T-cell (primary cell): Measurements from ENCODE around the gene SPSB4. TPM values are rescaled to one million over a fixed set of nuclear protein-coding genes. Genes with fewer than 3 reads are reported as not detected.

Source experiments
- ATAC-seq, 4 experiments: fragments of 200-7000 bp in 3 of 4; fragments of 150-1000 bp in 1 of 4; cut with Tn5 transposase; replicated peaks in 1 of 4; 1 replicate in 3 of 4; 2 replicates in 1 of 4; pipeline ENCODE4 v1.10.0; 2021; ENCODE audit warnings: moderate library complexity in 3 of 4, mild to moderate bottlenecking in 2 of 4, moderate number of reproducible peaks in 1 of 4
- CTCF ChIA-PET, 2 donors: fragments of 300-600 bp; sonication (Branson Sonifier 250); formaldehyde crosslinking; loops; one replicate each; lab custom pipeline; 2022; ENCODE audit warnings: antibody characterized with exemption in 2 of 2; lab: Charles Lee
- POLR2A ChIA-PET, 2 donors: fragments of 300-600 bp; sonication (Branson Sonifier 250); formaldehyde crosslinking; loops; one replicate each; lab custom pipeline; 2022; ENCODE audit warnings: antibody characterized with exemption in 2 of 2; lab: Charles Lee
- DNase-seq, 35 experiments: peaks; one replicate each; pipeline versions ENCODE4 v3.0.0 to v3.0.0-alpha.2; 2013 to 2023
- H3K27ac ChIP-seq: one replicate; pipeline ENCODE4 v1.5.1; 2013; ENCODE audit warnings: low read length
- H3K27me3 ChIP-seq, 2 experiments: replicated peaks in 1 of 2; 1 replicate in 1 of 2; 2 replicates in 1 of 2; pipeline versions ENCODE4 v1.6.1 to v1.7.0; 2013; ENCODE audit warnings: low read length in 1 of 2, mixed read lengths in 1 of 2; ENCODE audit not compliant: control insufficient read depth in 2 of 2, insufficient read depth in 2 of 2; ENCODE audit errors: extremely low read depth in 1 of 2
- H3K36me3 ChIP-seq, 2 donors: 1 replicate in 1 of 2; 2 replicates in 1 of 2; pipeline versions ENCODE4 v1.6.1 to v1.7.0; 2013; ENCODE audit warnings: low read length in 1 of 2; ENCODE audit not compliant: control insufficient read depth in 2 of 2, insufficient read depth in 1 of 2; ENCODE audit errors: extremely low read depth in 1 of 2
- H3K4me1 ChIP-seq, 2 experiments: 1 replicate in 1 of 2; 2 replicates in 1 of 2; pipeline versions ENCODE4 v1.6.1 to v1.7.0; 2013; ENCODE audit warnings: low read length in 2 of 2, mixed read lengths in 1 of 2; ENCODE audit not compliant: insufficient read depth in 2 of 2, control insufficient read depth in 1 of 2; ENCODE audit errors: extremely low read depth in 1 of 2
- H3K4me3 ChIP-seq, 2 donors: 1 replicate in 1 of 2; 2 replicates in 1 of 2; pipeline versions ENCODE4 v1.5.1 to v1.7.0; 2013; ENCODE audit warnings: mild to moderate bottlenecking in 2 of 2, low read length in 1 of 2, moderate library complexity in 1 of 2; ENCODE audit not compliant: control insufficient read depth in 1 of 2; ENCODE audit errors: extremely low read depth in 1 of 2
- H3K9me3 ChIP-seq: 2 replicates; pipeline ENCODE4 v1.7.0; 2013
- H3K27ac Mint-ChIP-seq, 2 donors: one replicate each; pipeline ENCODE4 v1.8.0; 2020 to 2021; ENCODE audit warnings: mild to moderate bottlenecking in 2 of 2, mixed read lengths in 2 of 2
- H3K27me3 Mint-ChIP-seq, 2 donors: one replicate each; pipeline ENCODE4 v1.8.0; 2021 to 2022; ENCODE audit warnings: mixed read lengths in 2 of 2
- H3K36me3 Mint-ChIP-seq: one replicate; pipeline ENCODE4 v1.8.0; 2021; ENCODE audit warnings: mixed read lengths
- H3K4me1 Mint-ChIP-seq, 3 donors: one replicate each; pipeline ENCODE4 v1.8.0; 2020 to 2022; ENCODE audit warnings: mixed read lengths in 3 of 3, mild to moderate bottlenecking in 1 of 3
- H3K4me3 Mint-ChIP-seq, 3 donors: one replicate each; pipeline ENCODE4 v1.8.0; 2020 to 2022; ENCODE audit warnings: mild to moderate bottlenecking in 3 of 3, mixed read lengths in 3 of 3, moderate library complexity in 3 of 3
- H3K9me3 Mint-ChIP-seq, 3 donors: one replicate each; pipeline ENCODE4 v1.8.0; 2020 to 2022; ENCODE audit warnings: mixed read lengths in 3 of 3
- WGBS: methylation state at CpG from one replicate; pipeline ENCODE4 v1.1.5; 2013; ENCODE audit warnings: missing lambda C conversion rate; ENCODE audit not compliant: insufficient coverage; 5-methylcytosine and 5-hydroxymethylcytosine counted together
- total RNA-seq, 35 experiments: library from RNA in 6 of 35; stranded (reverse) in 6 of 35; fragments of 120-200 nt in 1 of 35; gene quantifications; one replicate each; pipeline versions ENCODE4 v1.2.1 to v1.2.4 and lab custom pipeline; 2013 to 2026

Gene SPSB4
- total RNA-seq, 5 donors from 2014 or later (not counting 1 experiment from before 2014, with no cell fraction given), result not detected

DNA sequence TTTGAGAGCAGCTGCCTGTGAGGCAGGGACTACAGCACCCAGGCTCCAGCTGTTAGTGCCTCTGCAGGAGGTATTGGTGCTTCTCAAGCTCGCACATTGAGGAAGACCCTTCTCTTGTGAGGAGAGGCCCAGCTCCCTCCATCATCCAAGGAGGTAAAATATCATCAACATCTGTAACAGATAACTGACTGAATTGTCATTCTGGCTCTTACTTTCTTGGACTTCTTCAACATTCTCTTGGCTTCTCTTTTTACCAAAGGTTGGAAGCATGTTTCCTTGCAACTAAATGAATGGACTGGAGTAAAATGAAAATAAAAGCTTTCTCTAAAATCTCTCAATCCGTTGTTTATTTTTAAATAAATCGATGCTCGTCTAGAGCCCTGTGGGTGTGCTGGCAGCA, 127.4 kb downstream of the SPSB4 start:
- ATAC-seq (no peak), DNase-seq (no peak)
- Histone ChIP-seq H3K9me3 (no peaks in the 10 kb centered on the region), H3K4me3 (no peak overlapping the region), H3K27me3 (peaks cover 0 to 5% of the 10 kb centered on the region in 2 experiments), H3K4me1 (no peaks in the 10 kb centered on the region), H3K36me3 (no peaks in the 10 kb centered on the region), H3K27ac (no peak overlapping the region)
- Mint-ChIP-seq H3K27me3 (peaks cover 3 to 14% of the 10 kb centered on the region in 2 donors), H3K4me3 (no peak overlapping the region), H3K36me3 (no peaks in the 10 kb centered on the region), H3K27ac (no peak overlapping the region), H3K4me1 (no peaks in the 10 kb centered on the region), H3K9me3 (peaks cover 7 to 16% (median 16%) of the 10 kb centered on the region in 3 donors)
- WGBS, result 100% methylated on average over 1 of the region's 4 CpGs
- POLR2A ChIA-PET, result no interaction called here
- CTCF ChIA-PET, result no interaction called here

DNA sequence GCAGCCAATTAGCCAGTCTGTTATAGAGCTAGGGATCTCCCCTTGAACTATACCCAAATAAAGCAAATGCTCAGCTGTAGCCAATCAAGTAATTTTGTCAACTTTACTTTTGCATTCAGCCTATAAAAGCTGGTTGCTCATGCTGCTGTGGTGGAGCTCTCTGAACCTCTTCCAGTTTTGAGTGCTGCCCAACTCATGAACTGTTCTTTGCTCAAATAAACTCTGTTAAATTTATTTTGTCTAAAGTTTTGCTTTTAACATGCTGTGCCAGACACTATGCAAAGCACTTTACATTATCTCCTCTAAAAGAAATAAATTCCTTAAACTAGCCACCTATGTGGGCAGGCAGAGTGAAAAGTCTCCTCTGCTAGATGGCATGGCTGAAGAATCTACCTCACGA, 128.8 kb downstream of the SPSB4 start:
- ATAC-seq (no peak), DNase-seq (no peak)
- no peaks in the 10 kb centered on the region for H3K4me1 ChIP-seq
- Mint-ChIP-seq H3K27me3 (peaks cover 0 to 5% of the 10 kb centered on the region in 2 donors), H3K36me3 (no peaks in the 10 kb centered on the region), H3K4me3 (no peak overlapping the region), H3K9me3 (peaks cover 7 to 16% (median 16%) of the 10 kb centered on the region in 3 donors), H3K27ac (no peak overlapping the region), H3K4me1 (no peaks in the 10 kb centered on the region)
- no peak overlapping the region for H3K27ac ChIP-seq
- no peaks in the 10 kb centered on the region for H3K9me3 ChIP-seq
- ChIA-PET POLR2A (no interaction called here), CTCF (interaction anchor here in 1 of 2 donors (1.0 kb wide), 1 partner anchor 12 kb away, joined by 4 read pairs; no protein-coding TSS in a partner anchor)
- H3K27me3 ChIP-seq, result no peaks in the 10 kb centered on the region
- WGBS, result 83% methylated on average over 1 of the region's 1 CpG
- H3K36me3 ChIP-seq, result no peaks in the 10 kb centered on the region
- H3K4me3 ChIP-seq, result no peak overlapping the region

DNA sequence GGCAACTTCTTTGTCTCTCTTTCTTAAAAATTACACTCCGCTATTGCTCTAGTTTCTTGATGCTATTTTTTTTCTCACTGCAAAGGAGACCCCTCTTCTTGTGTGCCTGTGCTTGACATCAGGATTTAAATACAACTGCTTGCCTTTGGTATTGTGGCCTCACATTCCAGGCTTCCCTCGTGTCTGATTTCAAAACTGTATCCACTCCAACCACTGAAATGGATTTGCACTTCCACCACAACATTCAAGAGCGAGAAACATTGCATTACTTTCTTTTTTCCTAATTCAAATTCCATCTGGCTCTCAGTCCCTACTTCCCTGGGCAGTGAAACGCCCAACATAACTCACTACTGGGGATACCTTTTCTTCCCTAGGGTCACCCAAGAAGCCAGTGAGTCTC, 130.0 kb downstream of the SPSB4 start:
- Histone ChIP-seq H3K27ac (no peak overlapping the region), H3K4me3 (no peak overlapping the region), H3K36me3 (no peaks in the 10 kb centered on the region), H3K27me3 (peaks cover 0 to 10% of the 10 kb centered on the region in 2 experiments), H3K4me1 (no peaks in the 10 kb centered on the region), H3K9me3 (no peaks in the 10 kb centered on the region)
- no peaks in the 10 kb centered on the region for H3K4me1 Mint-ChIP-seq
- H3K9me3 Mint-ChIP-seq, result peaks cover 7 to 16% (median 16%) of the 10 kb centered on the region in 3 donors
- ChIA-PET POLR2A (no interaction called here), CTCF (no interaction called here)
- H3K27me3 Mint-ChIP-seq, result peaks cover 0 to 3% of the 10 kb centered on the region in 2 donors
- DNase-seq (no peak), ATAC-seq (no peak)
- H3K4me3 Mint-ChIP-seq, result no peak overlapping the region
- H3K36me3 Mint-ChIP-seq, result no peaks in the 10 kb centered on the region
- WGBS, result 58% methylated on average over 4 of the region's 4 CpGs
- no peak overlapping the region for H3K27ac Mint-ChIP-seq

DNA sequence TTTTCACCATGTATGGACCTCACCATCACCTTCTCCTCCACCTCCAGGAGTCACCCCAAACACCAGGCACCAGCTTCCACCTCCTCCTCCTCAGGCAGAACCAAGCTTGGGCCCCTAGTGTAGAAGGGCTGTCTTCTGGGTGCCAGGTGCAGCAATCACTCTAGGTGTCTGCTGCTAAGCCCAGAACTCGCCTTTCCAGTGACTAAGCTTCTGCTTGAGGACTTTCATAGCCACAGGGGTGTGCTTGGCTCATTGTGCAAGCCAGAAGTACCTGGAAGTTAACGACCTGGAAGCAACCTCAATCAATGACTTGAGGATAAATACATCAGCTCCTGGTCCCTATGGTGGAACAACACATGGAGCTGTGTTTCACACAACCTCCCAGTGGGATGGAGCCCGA, 130.7 kb downstream of the SPSB4 start:
- no peak for ATAC-seq
- H3K9me3 Mint-ChIP-seq, result peaks cover 7 to 16% (median 16%) of the 10 kb centered on the region in 3 donors
- no peak overlapping the region for H3K4me3 ChIP-seq
- H3K27ac ChIP-seq, result no peak overlapping the region
- 54% methylated on average over 3 of the region's 3 CpGs for WGBS
- H3K27me3 ChIP-seq, result peaks cover 0 to 13% of the 10 kb centered on the region in 2 experiments
- H3K27ac Mint-ChIP-seq, result no peak overlapping the region
- ChIA-PET CTCF (no interaction called here), POLR2A (no interaction called here)
- no peaks in the 10 kb centered on the region for H3K9me3 ChIP-seq
- no peak for DNase-seq
- no peak overlapping the region for H3K4me3 Mint-ChIP-seq
- H3K4me1 Mint-ChIP-seq, result no peaks in the 10 kb centered on the region
- H3K36me3 ChIP-seq, result no peaks in the 10 kb centered on the region
- no peaks in the 10 kb centered on the region for H3K36me3 Mint-ChIP-seq
- H3K4me1 ChIP-seq, result no peaks in the 10 kb centered on the region
- H3K27me3 Mint-ChIP-seq, result peaks cover 0 to 3% of the 10 kb centered on the region in 2 donors

DNA sequence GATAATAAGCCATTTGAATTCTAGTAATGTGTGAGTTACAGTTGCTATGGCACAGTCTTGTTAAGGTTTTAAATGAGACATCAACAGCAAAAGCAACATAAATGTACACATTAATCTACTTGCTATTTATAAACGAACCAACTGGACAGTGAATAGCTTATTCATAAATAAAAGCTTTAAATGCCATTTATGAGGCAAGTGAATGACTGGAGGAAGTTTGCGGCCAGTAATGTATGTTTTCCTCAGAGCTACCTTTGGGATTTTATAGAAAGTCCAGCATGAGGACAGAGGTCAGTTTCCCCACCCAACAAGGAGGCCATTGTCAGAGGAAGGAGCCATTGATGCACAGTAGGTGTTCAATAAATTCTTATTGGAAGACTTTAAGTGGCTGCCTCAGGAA, 132.5 kb downstream of the SPSB4 start:
- DNase-seq (no peak), ATAC-seq (no peak)
- H3K27ac Mint-ChIP-seq, result no peak overlapping the region
- no peaks in the 10 kb centered on the region for H3K36me3 ChIP-seq
- no peak overlapping the region for H3K27ac ChIP-seq
- ChIA-PET POLR2A (no interaction called here), CTCF (interaction anchor here (0.6 to 1.1 kb wide), 2 partner anchors 94 to 173 kb away, joined by 3 read pairs; no protein-coding TSS in a partner anchor)
- H3K27me3 ChIP-seq, result peaks cover 0 to 13% of the 10 kb centered on the region in 2 experiments
- H3K36me3 Mint-ChIP-seq, result no peaks in the 10 kb centered on the region
- peaks cover 7 to 16% (median 16%) of the 10 kb centered on the region in 3 donors for H3K9me3 Mint-ChIP-seq
- no peaks in the 10 kb centered on the region for H3K27me3 Mint-ChIP-seq
- WGBS, result no CpG with 5 or more reads among the region's 2 CpGs
- H3K4me3 ChIP-seq, result no peak overlapping the region
- no peaks in the 10 kb centered on the region for H3K9me3 ChIP-seq
- H3K4me1 ChIP-seq, result no peaks in the 10 kb centered on the region
- H3K4me1 Mint-ChIP-seq, result no peaks in the 10 kb centered on the region
- no peak overlapping the region for H3K4me3 Mint-ChIP-seq

DNA sequence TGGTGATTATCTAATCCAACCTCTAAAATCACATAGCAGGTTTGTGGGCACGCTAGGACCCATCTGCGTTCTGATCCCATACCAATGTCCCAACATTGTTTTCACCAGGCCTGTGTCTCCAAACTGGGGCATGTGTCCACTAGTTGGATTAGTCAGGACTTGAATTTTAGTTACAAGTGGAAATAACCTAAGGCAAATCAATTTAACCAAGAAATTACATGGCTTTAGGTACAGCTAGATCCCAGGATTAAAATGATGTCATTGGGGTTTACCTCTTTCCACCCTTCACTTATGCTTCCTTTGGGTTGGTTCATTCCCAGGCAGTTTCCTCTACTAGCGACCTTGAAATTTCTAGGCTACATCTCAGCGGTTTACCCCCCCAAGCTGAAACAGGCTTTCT, 133.3 kb downstream of the SPSB4 start:
- Histone ChIP-seq H3K9me3 (no peaks in the 10 kb centered on the region), H3K4me3 (no peak overlapping the region), H3K4me1 (no peaks in the 10 kb centered on the region), H3K27ac (no peak overlapping the region), H3K36me3 (no peaks in the 10 kb centered on the region), H3K27me3 (peaks cover 0 to 13% of the 10 kb centered on the region in 2 experiments)
- H3K4me1 Mint-ChIP-seq, result no peaks in the 10 kb centered on the region
- DNase-seq, result no peak
- no peak overlapping the region for H3K4me3 Mint-ChIP-seq
- no peaks in the 10 kb centered on the region for H3K36me3 Mint-ChIP-seq
- H3K27me3 Mint-ChIP-seq, result no peaks in the 10 kb centered on the region
- H3K27ac Mint-ChIP-seq, result no peak overlapping the region
- H3K9me3 Mint-ChIP-seq, result peaks cover 7 to 15% (median 15%) of the 10 kb centered on the region in 3 donors
- POLR2A ChIA-PET, result no interaction called here
- no CpG with 5 or more reads among the region's 4 CpGs for WGBS
- no peak for ATAC-seq
- CTCF ChIA-PET, result interaction anchor here (0.7 kb wide), 2 partner anchors 86 to 1430 kb away, joined by 3 to 5 read pairs; no protein-coding TSS in a partner anchor
